Measurements from ENCODE around the gene RNF31. TPM values are rescaled to one million over a fixed set of nuclear protein-coding genes. Genes with fewer than 3 reads are reported as not detected.
A peak's percentile ranks its signal among the peaks of the same experiment; 100 is the strongest.

The RNF31 gene
- total RNA-seq, 2 experiments from 2014 or later, result 37.8 to 57.8 TPM

GRCh38 chr14:24207104-24207551 lies 59.8 kb downstream of the RNF31 start:
- POLR2A ChIA-PET, result interaction anchor here (0.7 kb wide), 1 partner anchor 39 kb away, joined by 3 read pairs; no protein-coding TSS in a partner anchor

GRCh38 chr14:24207625-24208024 lies 60.3 kb downstream of the RNF31 start:
- H3K4me2 ChIP-seq (ENCODE audit: low read length), result no peak overlapping the region
- ChIA-PET CTCF (ENCODE audit: unreplicated experiment) (no interaction called here), POLR2A (interaction anchor here (0.7 kb wide), 1 partner anchor 39 kb away, joined by 3 read pairs; no protein-coding TSS in a partner anchor)
- no TSS peak for BruUV-seq (replicated peaks)
- H3K9me2 ChIP-seq (ENCODE audit: insufficient read depth, low read length), result no peaks in the 10 kb centered on the region
- H3K4me1 ChIP-seq (ENCODE audit: insufficient read depth, low read length, poor library complexity, severe bottlenecking), result peaks cover 11% of the 10 kb centered on the region
- H2AFZ ChIP-seq (ENCODE audit: low read length), result no peak overlapping the region
- TF ChIP-seq CTCF (conservative IDR thresholded peaks at IDR 0.05; ENCODE audit: low read length) (no peak), EZH2phosphoT487 (IDR thresholded peaks at IDR 0.05; ENCODE audit: borderline replicate concordance, low read depth, low read length) (no peak)
- H3K36me3 ChIP-seq (ENCODE audit: insufficient read depth, low read length), result peaks cover 90% of the 10 kb centered on the region
- H3K4me3 ChIP-seq (ENCODE audit: low read depth, low read length, poor library complexity, severe bottlenecking), result no peak overlapping the region
- DNase-seq (ENCODE audit: low spot score), result no peak
- intact Hi-C loops (cut with micrococcal nuclease; ENCODE audit: unreplicated experiment), result no loop called here
- peaks cover 14% of the 10 kb centered on the region for H3K79me2 ChIP-seq (ENCODE audit: insufficient read depth, low read depth, low read length)
- H4K20me1 ChIP-seq (ENCODE audit: insufficient read depth, low read length), result no peaks in the 10 kb centered on the region
- no peak overlapping the region for H3K27ac ChIP-seq (ENCODE audit: low read depth, low read length, poor library complexity, severe bottlenecking)
- peaks cover 4% of the 10 kb centered on the region; the same call in 1 of the 2 replicates for H3K9me3 ChIP-seq (ENCODE audit: low read length)

More at GRCh38 chr14:24207104-24207551, 59.8 kb downstream of the RNF31 start:
- H3K9me2 ChIP-seq (ENCODE audit: insufficient read depth, low read length), result no peaks in the 10 kb centered on the region
- H4K20me1 ChIP-seq (ENCODE audit: insufficient read depth, low read length), result no peaks in the 10 kb centered on the region
- no peak overlapping the region for H3K4me2 ChIP-seq (ENCODE audit: low read length)
- H3K9me3 ChIP-seq (ENCODE audit: low read length), result peaks cover 4% of the 10 kb centered on the region; the same call in 1 of the 2 replicates
- H3K4me3 ChIP-seq (ENCODE audit: low read depth, low read length, poor library complexity, severe bottlenecking), result no peak overlapping the region
- CTCF ChIA-PET (ENCODE audit: unreplicated experiment), result no interaction called here
- H3K4me1 ChIP-seq (ENCODE audit: insufficient read depth, low read length, poor library complexity, severe bottlenecking), result peaks cover 7% of the 10 kb centered on the region
- intact Hi-C loops (cut with micrococcal nuclease; ENCODE audit: unreplicated experiment), result no loop called here
- no peak for TF ChIP-seq CTCF (conservative IDR thresholded peaks at IDR 0.05; ENCODE audit: low read length)
- TF ChIP-seq EZH2phosphoT487 (IDR thresholded peaks at IDR 0.05; ENCODE audit: borderline replicate concordance, low read depth, low read length), result no peak
- H3K27ac ChIP-seq (ENCODE audit: low read depth, low read length, poor library complexity, severe bottlenecking), result no peak overlapping the region
- no TSS peak for BruUV-seq (replicated peaks)
- H3K79me2 ChIP-seq (ENCODE audit: insufficient read depth, low read depth, low read length), result peaks cover 9% of the 10 kb centered on the region; the same call in 1 of the 2 replicates
- H3K36me3 ChIP-seq (ENCODE audit: insufficient read depth, low read length), result peaks cover 95% of the 10 kb centered on the region
- peak; percentile 24 for DNase-seq (ENCODE audit: low spot score)
- no peak overlapping the region for H2AFZ ChIP-seq (ENCODE audit: low read length)

Small RNAs within 50 kb of the gene (microRNA-seq; reads per million reads assigned to microRNA genes)
- not detected for gene MIR7703 (ENCODE audit: borderline replicate concordance)

Small RNAs within 50 kb of the gene (small RNA-seq; reads per million reads assigned to genes)
- gene AL136295.4 (not detected), gene CHMP4A (not detected), gene IPO4 (0.16 reads per million), gene IRF9 (not detected), gene RNA5SP383 (3.9 reads per million, percentile 89 among the genes with 10 or more reads in this experiment)

Other genes with a start within 250 kb of the RNF31 start
Only the 30 nearest of the 31 such genes appear.
- 18.5 and 18.7 TPM in 2 replicates for gene DHRS4, start 193.7 kb upstream of the RNF31 start, total RNA-seq (2014; rRNA removed; shearing (Covaris generic))
- gene DHRS4, start 193.7 kb upstream of the RNF31 start, total RNA-seq (2022), result 18.8 and 19.6 TPM in 2 replicates
- gene DHRS4L2, start 158.6 kb upstream of the RNF31 start, total RNA-seq (2014; rRNA removed; shearing (Covaris generic)), result 12.9 and 24.2 TPM in 2 replicates
- 18.6 and 18.8 TPM in 2 replicates for gene DHRS4L2, start 158.6 kb upstream of the RNF31 start, total RNA-seq (2022)
- 0.03 and 0.32 TPM in 2 replicates for gene CARMIL3, start 95.5 kb upstream of the RNF31 start, total RNA-seq (2014; rRNA removed; shearing (Covaris generic))
- gene CARMIL3, start 95.5 kb upstream of the RNF31 start, total RNA-seq (2022), result 0.21 TPM in 1 of 2 replicates, not detected in the other
- gene CPNE6, start 75.9 kb upstream of the RNF31 start, total RNA-seq (2014; rRNA removed; shearing (Covaris generic)), result 0.10 TPM in 1 of 2 replicates, not detected in the other
- gene CPNE6, start 75.9 kb upstream of the RNF31 start, total RNA-seq (2022), result not detected in 2 replicates
- 33.7 and 43.6 TPM in 2 replicates for gene PCK2, start 53.2 kb upstream of the RNF31 start, total RNA-seq (2014; rRNA removed; shearing (Covaris generic))
- 130 TPM in 2 replicates for gene PCK2, start 53.2 kb upstream of the RNF31 start, total RNA-seq (2022)
- gene DCAF11, start 32.7 kb upstream of the RNF31 start, total RNA-seq (2014; rRNA removed; shearing (Covaris generic)), result 75.5 and 79.2 TPM in 2 replicates
- gene DCAF11, start 32.7 kb upstream of the RNF31 start, total RNA-seq (2022), result 63.6 and 77.3 TPM in 2 replicates
- 3.1 and 4.6 TPM in 2 replicates for gene NRL, start 32.5 kb upstream of the RNF31 start, total RNA-seq (2014; rRNA removed; shearing (Covaris generic))
- 7.5 and 8.1 TPM in 2 replicates for gene NRL, start 32.5 kb upstream of the RNF31 start, total RNA-seq (2022)
- 0.28 TPM in 2 replicates for gene FITM1, start 16.8 kb upstream of the RNF31 start, total RNA-seq (2014; rRNA removed; shearing (Covaris generic))
- gene FITM1, start 16.8 kb upstream of the RNF31 start, total RNA-seq (2022), result 0.97 and 1.4 TPM in 2 replicates
- 187 and 213 TPM in 2 replicates for gene PSME1, start 11.3 kb upstream of the RNF31 start, total RNA-seq (2014; rRNA removed; shearing (Covaris generic))
- 146 and 149 TPM in 2 replicates for gene PSME1, start 11.3 kb upstream of the RNF31 start, total RNA-seq (2022)
- 73.2 and 74.8 TPM in 2 replicates for gene EMC9, start 5.9 kb upstream of the RNF31 start, total RNA-seq (2014; rRNA removed; shearing (Covaris generic))
- gene EMC9, start 5.9 kb upstream of the RNF31 start, total RNA-seq (2022), result 72.0 and 72.9 TPM in 2 replicates
- gene PSME2, start 888 bp upstream of the RNF31 start, total RNA-seq (2014; rRNA removed; shearing (Covaris generic)), result 254 and 290 TPM in 2 replicates
- gene PSME2, start 888 bp upstream of the RNF31 start, total RNA-seq (2022), result 176 and 188 TPM in 2 replicates
- 35.1 and 40.7 TPM in 2 replicates for gene IRF9, start 13.8 kb downstream of the RNF31 start, total RNA-seq (2014; rRNA removed; shearing (Covaris generic))
- gene IRF9, start 13.8 kb downstream of the RNF31 start, total RNA-seq (2022), result 36.2 and 39.1 TPM in 2 replicates
- 4.3 and 9.8 TPM in 2 replicates for gene REC8, start 24.6 kb downstream of the RNF31 start, total RNA-seq (2014; rRNA removed; shearing (Covaris generic))
- gene REC8, start 24.6 kb downstream of the RNF31 start, total RNA-seq (2022), result 12.6 and 14.2 TPM in 2 replicates
- 48.4 and 59.2 TPM in 2 replicates for gene IPO4, start 41.3 kb downstream of the RNF31 start, total RNA-seq (2014; rRNA removed; shearing (Covaris generic))
- gene IPO4, start 41.3 kb downstream of the RNF31 start, total RNA-seq (2022), result 49.3 and 53.1 TPM in 2 replicates
- gene TM9SF1, start 47.9 kb downstream of the RNF31 start, total RNA-seq (2014; rRNA removed; shearing (Covaris generic)), result 23.4 and 31.3 TPM in 2 replicates
- gene TM9SF1, start 47.9 kb downstream of the RNF31 start, total RNA-seq (2022), result 23.1 and 27.8 TPM in 2 replicates
- not detected in 2 replicates for gene TSSK4, start 58.2 kb downstream of the RNF31 start, total RNA-seq (2014; rRNA removed; shearing (Covaris generic))
- gene TSSK4, start 58.2 kb downstream of the RNF31 start, total RNA-seq (2022), result 1.1 and 1.5 TPM in 2 replicates
- gene CHMP4A, start 66.0 kb downstream of the RNF31 start, total RNA-seq (2014; rRNA removed; shearing (Covaris generic)), result 48.5 and 65.7 TPM in 2 replicates
- 67.6 and 72.9 TPM in 2 replicates for gene CHMP4A, start 66.0 kb downstream of the RNF31 start, total RNA-seq (2022)
- 21.5 and 23.2 TPM in 2 replicates for gene MDP1, start 68.6 kb downstream of the RNF31 start, total RNA-seq (2014; rRNA removed; shearing (Covaris generic))
- 26.6 and 30.9 TPM in 2 replicates for gene MDP1, start 68.6 kb downstream of the RNF31 start, total RNA-seq (2022)
- gene NEDD8, start 84.9 kb downstream of the RNF31 start, total RNA-seq (2014; rRNA removed; shearing (Covaris generic)), result 167 and 285 TPM in 2 replicates
- gene NEDD8, start 84.9 kb downstream of the RNF31 start, total RNA-seq (2022), result 174 and 182 TPM in 2 replicates
- 39.4 and 51.4 TPM in 2 replicates for gene GMPR2, start 85.4 kb downstream of the RNF31 start, total RNA-seq (2014; rRNA removed; shearing (Covaris generic))
- gene GMPR2, start 85.4 kb downstream of the RNF31 start, total RNA-seq (2022), result 61.4 and 62.3 TPM in 2 replicates
- gene TINF2, start 95.1 kb downstream of the RNF31 start, total RNA-seq (2014; rRNA removed; shearing (Covaris generic)), result 63.9 and 70.1 TPM in 2 replicates
- gene TINF2, start 95.1 kb downstream of the RNF31 start, total RNA-seq (2022), result 76.1 and 77.5 TPM in 2 replicates
- gene TGM1, start 115.7 kb downstream of the RNF31 start, total RNA-seq (2014; rRNA removed; shearing (Covaris generic)), result 3.0 and 5.2 TPM in 2 replicates
- 5.4 and 7.0 TPM in 2 replicates for gene TGM1, start 115.7 kb downstream of the RNF31 start, total RNA-seq (2022)
- gene RABGGTA, start 124.1 kb downstream of the RNF31 start, total RNA-seq (2014; rRNA removed; shearing (Covaris generic)), result 16.7 and 24.3 TPM in 2 replicates
- 27.3 and 29.7 TPM in 2 replicates for gene RABGGTA, start 124.1 kb downstream of the RNF31 start, total RNA-seq (2022)
- gene DHRS1, start 152.3 kb downstream of the RNF31 start, total RNA-seq (2014; rRNA removed; shearing (Covaris generic)), result 21.0 and 27.4 TPM in 2 replicates
- 34.9 and 35.6 TPM in 2 replicates for gene DHRS1, start 152.3 kb downstream of the RNF31 start, total RNA-seq (2022)
- gene NOP9, start 152.4 kb downstream of the RNF31 start, total RNA-seq (2014; rRNA removed; shearing (Covaris generic)), result 30.6 and 33.2 TPM in 2 replicates
- 44.0 and 52.6 TPM in 2 replicates for gene NOP9, start 152.4 kb downstream of the RNF31 start, total RNA-seq (2022)
- not detected in 2 replicates for gene CIDEB, start 160.5 kb downstream of the RNF31 start, total RNA-seq (2014; rRNA removed; shearing (Covaris generic))
- 1.6 and 3.2 TPM in 2 replicates for gene CIDEB, start 160.5 kb downstream of the RNF31 start, total RNA-seq (2022)
- 15.7 and 18.2 TPM in 2 replicates for gene LTB4R2, start 162.6 kb downstream of the RNF31 start, total RNA-seq (2014; rRNA removed; shearing (Covaris generic))
- 37.6 TPM in 2 replicates for gene LTB4R2, start 162.6 kb downstream of the RNF31 start, total RNA-seq (2022)
- 15.8 and 17.9 TPM in 2 replicates for gene LTB4R, start 164.0 kb downstream of the RNF31 start, total RNA-seq (2014; rRNA removed; shearing (Covaris generic))
- gene LTB4R, start 164.0 kb downstream of the RNF31 start, total RNA-seq (2022), result 28.3 and 30.5 TPM in 2 replicates
- gene ADCY4, start 187.6 kb downstream of the RNF31 start, total RNA-seq (2014; rRNA removed; shearing (Covaris generic)), result 0.26 and 2.0 TPM in 2 replicates
- 3.4 and 6.0 TPM in 2 replicates for gene ADCY4, start 187.6 kb downstream of the RNF31 start, total RNA-seq (2022)
- 8.1 and 13.8 TPM in 2 replicates for gene RIPK3, start 192.5 kb downstream of the RNF31 start, total RNA-seq (2014; rRNA removed; shearing (Covaris generic))
- gene RIPK3, start 192.5 kb downstream of the RNF31 start, total RNA-seq (2022), result 14.5 and 18.8 TPM in 2 replicates

Data from OCI-LY7 (cell line).